Measurements from ENCODE around the gene DIP2B. TPM values are rescaled to one million over a fixed set of nuclear protein-coding genes. Genes with fewer than 3 reads are reported as not detected.

Gene DIP2B
- polyA plus RNA-seq, 1 of the 3 experiments (the other 2 are of a cell fraction) = 6.6 TPM

DNA sequence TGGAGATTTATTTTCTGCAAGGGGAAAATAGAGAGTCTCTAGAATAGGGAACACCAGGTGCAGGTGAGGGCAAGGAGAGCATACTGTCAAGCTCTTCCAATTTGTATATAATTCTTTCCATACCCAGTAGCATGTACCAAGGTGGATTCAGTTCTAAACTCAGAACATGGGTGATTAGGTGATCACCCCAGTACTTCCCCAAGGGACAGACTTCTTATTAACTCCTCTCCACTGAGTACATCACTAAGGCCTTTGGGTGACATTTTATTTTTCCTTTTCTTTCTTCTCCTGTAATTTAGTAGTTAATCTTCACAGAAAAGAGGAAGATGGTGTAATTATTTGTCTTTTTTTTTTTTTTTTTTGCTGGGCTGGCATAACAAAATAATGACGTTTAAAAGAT lies 54.2 kb downstream of the DIP2B start:
- DNase-seq = no peak
- TF ChIP-seq RXRA (IDR thresholded peaks at IDR 0.05; ENCODE audit: borderline replicate concordance, low read depth) (no peak), EZH2phosphoT487 (IDR thresholded peaks at IDR 0.05; ENCODE audit: borderline replicate concordance, low read depth) (no peak), CHD2 (IDR thresholded peaks at IDR 0.05; ENCODE audit: low read length, partially characterized antibody) (no peak), GATA2 (CRISPR knock-in tag; IDR thresholded peaks at IDR 0.05) (no peak), TEAD4 (IDR thresholded peaks at IDR 0.05; ENCODE audit: borderline replicate concordance, insufficient read depth) (no peak)
- TF ChIP-seq, protein P1, sequence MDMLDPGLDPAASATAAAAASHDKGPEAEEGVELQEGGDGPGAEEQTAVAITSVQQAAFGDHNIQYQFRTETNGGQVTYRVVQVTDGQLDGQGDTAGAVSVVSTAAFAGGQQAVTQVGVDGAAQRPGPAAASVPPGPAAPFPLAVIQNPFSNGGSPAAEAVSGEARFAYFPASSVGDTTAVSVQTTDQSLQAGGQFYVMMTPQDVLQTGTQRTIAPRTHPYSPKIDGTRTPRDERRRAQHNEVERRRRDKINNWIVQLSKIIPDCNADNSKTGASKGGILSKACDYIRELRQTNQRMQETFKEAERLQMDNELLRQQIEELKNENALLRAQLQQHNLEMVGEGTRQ (IDR thresholded peaks at IDR 0.05; ENCODE audit: borderline replicate concordance, low read depth, low read length) = no peak
- CTCF ChIA-PET = no interaction called here
- no peak overlapping the region for H3K27ac ChIP-seq (ENCODE audit: low read depth in 2 of 2, low read length in 1 of 2)
- whole genome bisulfite sequencing (ENCODE audit: low lambda C conversion rate) = 39% methylated on average over 1 of the region's 1 CpG
- H3K36me3 ChIP-seq (replicated peaks in 1 of 2; ENCODE audit: control insufficient read depth in 1 of 2, insufficient read depth in 2 of 2, low read length in 1 of 2) = no peaks in the 10 kb centered on the region
- no peaks in the 10 kb centered on the region for H3K9me3 ChIP-seq
- no peaks in the 10 kb centered on the region for H3K27me3 ChIP-seq (ENCODE audit: insufficient read depth)
- no peak overlapping the region for H2AFZ ChIP-seq (ENCODE audit: low read depth)
- POLR2A ChIA-PET = no interaction called here
- H3F3A ChIP-seq (replicated peaks; ENCODE audit: insufficient read depth) = peaks cover 9% of the 10 kb centered on the region
- no peak overlapping the region for H3K9ac ChIP-seq
- peaks cover 58% of the 10 kb centered on the region for H3K79me2 ChIP-seq (ENCODE audit: insufficient read depth)
- H3K9me2 ChIP-seq = no peaks in the 10 kb centered on the region
- H3K4me1 ChIP-seq (ENCODE audit: control insufficient read depth in 1 of 2, insufficient read depth in 2 of 2, low read depth in 1 of 2, low read length in 1 of 2) = peaks cover 0 to 8% of the 10 kb centered on the region in 2 experiments; a peak in 1 of 4 replicates
- no peak overlapping the region for H3K4me2 ChIP-seq
- H3K4me3 ChIP-seq (ENCODE audit: low read depth in 2 of 2, low read length in 1 of 2) = no peak overlapping the region
- H4K20me1 ChIP-seq (ENCODE audit: insufficient read depth) = no peaks in the 10 kb centered on the region

DNA sequence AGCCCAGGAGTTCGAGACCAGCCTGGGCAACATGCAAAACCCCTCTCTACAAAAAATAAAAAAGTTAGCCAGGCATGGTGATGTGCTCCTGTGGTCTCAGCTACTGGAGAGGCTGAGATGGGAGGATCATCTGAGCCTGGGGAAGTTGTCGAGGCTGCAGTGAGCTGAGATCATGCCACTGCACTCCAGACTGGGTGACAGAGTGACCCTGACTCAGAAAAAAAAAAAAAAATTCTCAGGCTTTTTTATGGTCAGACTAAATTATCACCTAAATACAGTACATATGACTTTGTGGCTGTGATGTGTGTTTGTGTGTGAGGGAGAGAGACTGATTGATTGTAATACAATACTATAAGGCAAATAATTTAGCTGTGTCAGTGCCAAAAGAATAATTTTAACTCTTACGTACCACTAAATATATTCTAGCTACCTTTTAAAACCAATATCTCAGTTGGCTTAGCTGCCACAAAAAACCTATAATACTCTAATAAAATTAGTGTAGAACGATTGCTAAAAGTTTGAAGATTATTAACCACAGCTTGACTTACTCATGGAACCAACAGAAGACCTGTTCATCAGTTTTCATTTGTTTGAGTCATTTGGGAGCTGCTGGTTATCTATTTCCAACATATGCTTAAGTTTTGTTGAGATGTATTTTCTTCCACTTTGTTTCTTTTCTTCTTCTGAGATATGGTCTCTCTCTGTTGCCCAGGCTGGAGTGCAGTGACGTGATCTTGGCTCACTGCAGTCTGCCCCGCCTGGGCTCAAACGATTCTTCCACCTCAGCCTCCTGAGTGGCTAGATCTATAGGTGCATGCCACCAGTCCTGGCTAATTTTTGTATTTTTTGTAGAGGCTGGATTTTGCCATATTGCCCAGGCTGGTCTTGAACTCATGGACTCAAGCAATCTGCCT lies 58.0 kb downstream of the DIP2B start:
- no peak overlapping the region for H2AFZ ChIP-seq (ENCODE audit: low read depth)
- WGBS (ENCODE audit: low lambda C conversion rate) = 89% methylated on average over 7 of the region's 7 CpGs
- no peak overlapping the region for H3K27ac ChIP-seq (ENCODE audit: low read depth in 2 of 2, low read length in 1 of 2)
- DNase-seq = no peak
- no peaks in the 10 kb centered on the region for H3K9me2 ChIP-seq
- no peaks in the 10 kb centered on the region for H3K36me3 ChIP-seq (replicated peaks in 1 of 2; ENCODE audit: control insufficient read depth in 1 of 2, insufficient read depth in 2 of 2, low read length in 1 of 2)
- no peak overlapping the region for H3K4me3 ChIP-seq (ENCODE audit: low read depth in 2 of 2, low read length in 1 of 2)
- H4K20me1 ChIP-seq (ENCODE audit: insufficient read depth) = no peaks in the 10 kb centered on the region
- CTCF ChIA-PET = interaction anchor here (1.6 kb wide), 1 partner anchor 58 kb away, joined by 7 read pairs; the partner anchor contains the start of gene DIP2B
- no peaks in the 10 kb centered on the region for H3K27me3 ChIP-seq (ENCODE audit: insufficient read depth)
- peaks cover 9% of the 10 kb centered on the region for H3F3A ChIP-seq (replicated peaks; ENCODE audit: insufficient read depth)
- no peak overlapping the region for H3K4me2 ChIP-seq
- POLR2A ChIA-PET = no interaction called here
- H3K4me1 ChIP-seq (ENCODE audit: control insufficient read depth in 1 of 2, insufficient read depth in 2 of 2, low read depth in 1 of 2, low read length in 1 of 2) = no peaks in the 10 kb centered on the region; a peak in 1 of 4 replicates
- no peak overlapping the region for H3K9ac ChIP-seq
- TF ChIP-seq TCF12 (IDR thresholded peaks at IDR 0.05) (no peak), MXI1 (IDR thresholded peaks at IDR 0.05; ENCODE audit: low read depth, low read length) (no peak), NRF1 (IDR thresholded peaks at IDR 0.05; ENCODE audit: low read depth, low read length) (no peak), YY1 (IDR thresholded peaks at IDR 0.05; ENCODE audit: low read depth) (no peak), CHD2 (IDR thresholded peaks at IDR 0.05; ENCODE audit: low read length, partially characterized antibody) (no peak), POLR2AphosphoS5 (IDR thresholded peaks at IDR 0.05; ENCODE audit: low read depth, low read length) (no peak), GATA2 (CRISPR knock-in tag; IDR thresholded peaks at IDR 0.05) (no peak), EZH2phosphoT487 (IDR thresholded peaks at IDR 0.05; ENCODE audit: borderline replicate concordance, low read depth) (no peak), NFIC (IDR thresholded peaks at IDR 0.05; ENCODE audit: borderline replicate concordance) (no peak)
- H3K79me2 ChIP-seq (ENCODE audit: insufficient read depth) = peaks cover 56% of the 10 kb centered on the region
- no peaks in the 10 kb centered on the region for H3K9me3 ChIP-seq
